ENCODE results near the gene RBP5. TPM values are rescaled to one million over a fixed set of nuclear protein-coding genes. Genes with fewer than 3 reads are reported as not detected.

RBP5 gene
- total and polyA plus RNA-seq, 9 of the 15 experiments (the other 6 are each of a cell fraction or from before 2014, with no cell fraction given) = 8.6 to 22.5 (median 11.4) TPM

- TF ChIP-seq REST (IDR thresholded peaks at IDR 0.05; ENCODE audit: borderline replicate concordance) (no peak), REST (CRISPR knock-in tag; IDR thresholded peaks at IDR 0.05; ENCODE audit: low read depth) (no peak), NFE2 (IDR thresholded peaks at IDR 0.05; ENCODE audit: low read depth) (no peak), PPARD (CRISPR knock-in tag; IDR thresholded peaks at IDR 0.05) (no peak), ZNF644 (tag; IDR thresholded peaks at IDR 0.05; ENCODE audit: low read depth) (no peak), ZFP1 (CRISPR knock-in tag; IDR thresholded peaks at IDR 0.05) (no peak), RBBP5 (IDR thresholded peaks at IDR 0.05; ENCODE audit: borderline replicate concordance, insufficient read depth, low read length, poor library complexity, severe bottlenecking) (no peak), TAF9B (IDR thresholded peaks at IDR 0.05; ENCODE audit: partially characterized antibody) (no peak), ARNT (IDR thresholded peaks at IDR 0.05) (no peak), SP1 (CRISPR knock-in tag; IDR thresholded peaks at IDR 0.05) (no peak), FOS (IDR thresholded peaks at IDR 0.05; ENCODE audit: extremely low read depth, insufficient read length) (no peak), RAD51 (IDR thresholded peaks at IDR 0.05; ENCODE audit: borderline replicate concordance, low read depth) (no peak), CCNT2 (IDR thresholded peaks at IDR 0.05; ENCODE audit: borderline replicate concordance, extremely low read depth, insufficient read length, low read depth, low read length) (no peak)
- TF ChIP-seq, protein P1, sequence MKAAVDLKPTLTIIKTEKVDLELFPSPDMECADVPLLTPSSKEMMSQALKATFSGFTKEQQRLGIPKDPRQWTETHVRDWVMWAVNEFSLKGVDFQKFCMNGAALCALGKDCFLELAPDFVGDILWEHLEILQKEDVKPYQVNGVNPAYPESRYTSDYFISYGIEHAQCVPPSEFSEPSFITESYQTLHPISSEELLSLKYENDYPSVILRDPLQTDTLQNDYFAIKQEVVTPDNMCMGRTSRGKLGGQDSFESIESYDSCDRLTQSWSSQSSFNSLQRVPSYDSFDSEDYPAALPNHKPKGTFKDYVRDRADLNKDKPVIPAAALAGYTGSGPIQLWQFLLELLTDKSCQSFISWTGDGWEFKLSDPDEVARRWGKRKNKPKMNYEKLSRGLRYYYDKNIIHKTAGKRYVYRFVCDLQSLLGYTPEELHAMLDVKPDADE (conservative IDR thresholded peaks at IDR 0.05; ENCODE audit: control insufficient read depth, low read depth, low read length) = no peak
- TF ChIP-seq, protein P2, sequence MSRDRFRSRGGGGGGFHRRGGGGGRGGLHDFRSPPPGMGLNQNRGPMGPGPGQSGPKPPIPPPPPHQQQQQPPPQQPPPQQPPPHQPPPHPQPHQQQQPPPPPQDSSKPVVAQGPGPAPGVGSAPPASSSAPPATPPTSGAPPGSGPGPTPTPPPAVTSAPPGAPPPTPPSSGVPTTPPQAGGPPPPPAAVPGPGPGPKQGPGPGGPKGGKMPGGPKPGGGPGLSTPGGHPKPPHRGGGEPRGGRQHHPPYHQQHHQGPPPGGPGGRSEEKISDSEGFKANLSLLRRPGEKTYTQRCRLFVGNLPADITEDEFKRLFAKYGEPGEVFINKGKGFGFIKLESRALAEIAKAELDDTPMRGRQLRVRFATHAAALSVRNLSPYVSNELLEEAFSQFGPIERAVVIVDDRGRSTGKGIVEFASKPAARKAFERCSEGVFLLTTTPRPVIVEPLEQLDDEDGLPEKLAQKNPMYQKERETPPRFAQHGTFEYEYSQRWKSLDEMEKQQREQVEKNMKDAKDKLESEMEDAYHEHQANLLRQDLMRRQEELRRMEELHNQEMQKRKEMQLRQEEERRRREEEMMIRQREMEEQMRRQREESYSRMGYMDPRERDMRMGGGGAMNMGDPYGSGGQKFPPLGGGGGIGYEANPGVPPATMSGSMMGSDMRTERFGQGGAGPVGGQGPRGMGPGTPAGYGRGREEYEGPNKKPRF (IDR thresholded peaks at IDR 0.05; ENCODE audit: low read depth, low read length) = no peak
Measured at GRCh38 chr12:7076493-7076892, 52.2 kb downstream of the RBP5 start (continued).
